Stimulated activated CD8-positive, alpha-beta memory T cell treated with anti-CD3 and anti-CD28 coated beads, Interleukin-7, amount 100 ng/mL, for 4 hours (primary cell): ENCODE results near the gene MITF.
"Not testable (repeated sequence)": the region's sequence is repeated elsewhere in the genome, so short reads cannot be mapped to it uniquely, and the experiment has no call there.

Source experiments
- DNase-seq, 2 donors: peaks; one replicate each; pipeline ENCODE4 v3.0.0-alpha.2; 2020; ENCODE audit warnings: low read depth in 2 of 2

The MITF gene

GRCh38 chr3:69872783-69873378 is 133.6 kb downstream of the MITF start:
- DNase-seq = no peak

DNA sequence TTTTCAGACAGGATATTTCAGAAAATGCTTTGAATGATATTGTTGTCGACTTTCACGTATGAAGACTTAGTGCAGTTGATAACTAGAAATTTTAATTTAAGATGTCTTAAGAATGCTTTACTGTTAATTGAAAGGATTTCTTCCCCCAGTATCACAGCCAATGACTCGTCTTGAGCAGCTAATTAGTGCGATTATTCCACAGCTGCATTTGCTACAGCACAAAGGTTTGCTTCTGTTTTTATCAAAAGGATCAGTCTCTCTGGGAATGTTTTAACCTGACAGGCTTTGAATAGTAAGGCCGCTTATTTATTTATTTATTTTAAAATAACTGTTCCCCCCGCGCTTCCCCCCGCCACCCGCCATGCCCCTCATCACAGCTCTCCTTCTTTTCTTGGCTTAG is 136.8 kb downstream of the MITF start:
- DNase-seq = no peak

DNA sequence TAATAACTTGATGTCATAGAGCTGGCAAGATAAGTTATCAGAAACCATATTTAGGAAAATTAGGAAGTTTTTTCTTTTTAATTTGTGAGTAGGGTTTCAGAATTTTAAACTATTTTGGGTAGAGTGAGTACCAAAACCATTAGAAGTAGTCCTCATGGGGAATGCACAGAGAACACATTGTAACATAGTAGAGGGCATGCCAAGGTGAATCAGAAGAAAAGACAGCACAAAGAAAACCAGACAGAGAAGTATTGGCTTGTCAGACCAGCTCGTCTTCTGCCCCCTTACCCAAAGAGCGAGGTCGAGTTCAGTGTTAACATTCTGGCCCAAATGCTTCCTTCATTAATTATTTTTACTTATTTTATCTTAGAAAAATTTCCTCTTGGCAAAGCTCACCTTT is 139.0 kb downstream of the MITF start:
- no peak for DNase-seq

GRCh38 chr3:69879051-69879450 is 139.8 kb downstream of the MITF start:
- no peak for DNase-seq

- DNase-seq = no peak
These were observed 140.9 kb downstream of the MITF start for GRCh38 chr3:69880069-69880640.

GRCh38 chr3:69881051-69881450 is 141.8 kb downstream of the MITF start:
- DNase-seq = no peak

GRCh38 chr3:69881756-69882428 is 142.6 kb downstream of the MITF start:
- DNase-seq = no peak

DNA sequence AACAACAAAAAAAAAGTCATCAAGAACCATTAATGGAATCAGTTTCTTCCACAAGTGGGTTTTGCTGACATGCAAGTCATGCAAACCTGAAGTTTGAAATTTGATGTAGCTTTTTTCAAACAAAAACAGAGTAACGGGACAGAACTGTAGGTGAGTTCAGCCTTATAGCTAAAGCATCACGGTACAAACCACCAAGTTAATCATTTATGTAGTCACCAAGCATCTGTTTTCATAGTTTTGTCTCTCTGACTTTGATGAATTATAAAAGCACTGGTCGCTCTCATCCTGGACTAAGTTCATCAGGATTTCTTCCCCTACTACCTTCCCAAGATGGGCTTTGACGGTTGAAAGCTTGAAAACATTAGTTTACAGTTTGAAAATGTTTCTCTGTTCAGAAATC is 143.3 kb downstream of the MITF start:
- DNase-seq = no peak

DNA sequence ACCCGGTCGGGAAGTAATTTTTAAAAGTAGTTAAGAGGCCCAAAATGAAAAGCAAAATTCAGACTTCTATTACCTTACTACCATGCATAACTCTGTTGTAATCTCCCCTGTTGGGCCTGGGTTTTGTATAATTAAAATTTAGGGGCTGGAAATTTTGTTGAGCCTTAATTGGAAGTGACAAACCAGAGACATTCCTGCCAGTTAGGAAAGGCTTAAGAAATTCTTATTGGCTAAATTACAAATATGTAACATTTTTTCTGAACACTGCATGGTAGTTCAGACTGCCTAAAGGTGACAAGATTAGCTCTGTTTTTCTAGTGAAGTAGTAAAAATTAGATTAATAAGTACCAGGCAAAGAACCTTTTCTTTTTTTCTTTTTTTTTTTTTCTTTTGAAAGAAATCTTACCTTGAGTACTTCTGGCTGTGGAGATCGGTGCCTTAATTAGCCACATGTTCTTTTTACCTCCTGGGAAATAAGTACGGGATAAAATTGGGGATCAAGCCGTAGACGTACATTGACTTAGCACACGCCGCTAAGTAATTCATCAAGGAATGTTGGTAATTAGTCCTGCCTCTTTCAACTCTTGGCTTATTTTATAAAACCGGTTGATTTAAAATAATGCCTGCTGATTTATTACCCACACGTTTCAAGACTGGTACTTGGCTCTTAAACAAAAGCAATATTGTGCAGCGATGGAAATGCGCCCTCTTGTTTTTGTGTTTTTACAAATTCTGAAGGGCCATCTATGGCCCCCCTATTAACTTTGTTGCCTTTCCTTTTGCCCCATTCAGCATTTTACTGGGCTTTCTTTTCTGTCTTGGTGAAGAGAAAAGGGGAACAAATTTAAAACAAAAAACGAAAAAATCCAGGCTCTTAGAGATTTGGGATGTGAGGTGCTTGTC is 149.0 kb downstream of the MITF start:
- no peak for DNase-seq

DNA sequence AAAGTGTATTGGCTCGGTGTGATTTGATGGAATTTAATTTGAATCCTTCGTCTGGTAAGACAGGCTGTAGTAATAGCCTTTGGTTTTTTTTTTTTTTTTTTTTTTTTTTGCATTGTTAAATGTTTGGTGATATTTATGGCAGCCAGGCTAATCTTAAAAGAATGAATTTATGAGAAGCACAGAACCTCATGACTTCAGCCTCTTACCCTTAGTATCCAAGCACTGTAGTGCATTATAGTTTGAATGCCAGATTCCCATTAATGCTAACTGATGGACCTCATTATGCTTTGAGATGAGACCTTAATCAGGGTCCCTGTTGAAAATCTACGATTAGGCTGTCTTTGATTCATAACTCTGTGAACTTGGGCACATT is 149.7 kb downstream of the MITF start:
- no peak for DNase-seq

GRCh38 chr3:69890084-69890483 is 150.8 kb downstream of the MITF start:
- DNase-seq = no peak

DNA sequence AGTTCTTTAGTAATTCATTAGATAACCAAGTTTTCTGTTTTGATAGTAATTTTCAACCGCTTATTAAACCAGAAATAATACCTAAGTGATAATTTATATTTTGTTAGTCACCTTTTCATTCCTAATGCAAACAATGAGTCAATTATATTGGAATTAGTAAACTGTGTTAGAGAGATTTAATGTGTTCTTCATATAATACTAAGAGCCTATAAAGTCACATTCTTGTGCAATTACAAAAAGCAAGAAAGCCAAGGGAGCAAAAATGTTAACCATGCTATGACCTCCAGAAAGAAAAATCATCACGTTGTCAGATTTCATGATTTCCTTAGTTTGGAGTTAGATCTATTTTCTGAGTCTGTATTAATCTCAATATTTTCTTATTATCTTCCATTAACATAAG is 151.4 kb downstream of the MITF start:
- DNase-seq = no peak

DNA sequence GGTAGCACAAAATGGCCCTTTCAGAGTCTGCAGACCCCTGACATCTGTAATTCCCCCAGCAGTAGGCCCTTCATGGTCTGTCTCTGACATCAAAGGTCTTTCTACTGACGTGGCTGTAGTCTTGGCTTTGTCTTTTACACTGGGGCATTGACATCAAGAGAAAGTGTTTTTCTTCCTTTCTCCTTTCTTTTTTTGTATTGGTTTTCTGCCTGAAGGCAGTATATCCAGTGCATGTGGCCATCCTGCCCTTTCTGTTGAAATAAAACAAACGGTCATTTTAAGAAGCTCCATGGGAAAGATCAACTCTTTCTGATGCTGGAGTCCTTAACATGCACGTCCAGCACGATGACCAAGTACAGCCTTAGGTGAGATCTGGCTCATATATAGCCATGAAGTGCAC is 153.4 kb downstream of the MITF start:
- DNase-seq = no peak

GRCh38 chr3:69893274-69893673 is 154.0 kb downstream of the MITF start:
- DNase-seq = no peak

GRCh38 chr3:69896095-69896494 is 156.8 kb downstream of the MITF start:
- no peak for DNase-seq

DNA sequence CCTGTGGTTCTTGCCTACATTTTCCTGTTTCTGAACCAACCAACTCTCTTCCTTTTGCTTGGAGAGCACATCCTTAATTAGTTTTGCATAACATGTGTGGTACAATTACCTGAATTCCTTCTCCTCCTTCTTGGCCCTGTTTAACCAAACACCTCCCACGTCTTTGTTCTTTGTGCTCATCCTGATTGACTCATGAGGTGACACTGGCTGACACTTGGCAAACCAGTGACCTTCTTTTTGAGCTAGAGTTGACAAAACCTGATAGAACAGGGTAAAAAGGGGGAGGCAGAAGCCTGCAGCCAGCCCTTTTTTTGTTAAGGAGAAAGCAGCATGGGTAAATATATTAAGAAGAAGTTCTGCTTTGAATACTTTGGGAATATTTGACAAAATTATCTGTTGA is 161.1 kb downstream of the MITF start:
- DNase-seq = no peak

DNA sequence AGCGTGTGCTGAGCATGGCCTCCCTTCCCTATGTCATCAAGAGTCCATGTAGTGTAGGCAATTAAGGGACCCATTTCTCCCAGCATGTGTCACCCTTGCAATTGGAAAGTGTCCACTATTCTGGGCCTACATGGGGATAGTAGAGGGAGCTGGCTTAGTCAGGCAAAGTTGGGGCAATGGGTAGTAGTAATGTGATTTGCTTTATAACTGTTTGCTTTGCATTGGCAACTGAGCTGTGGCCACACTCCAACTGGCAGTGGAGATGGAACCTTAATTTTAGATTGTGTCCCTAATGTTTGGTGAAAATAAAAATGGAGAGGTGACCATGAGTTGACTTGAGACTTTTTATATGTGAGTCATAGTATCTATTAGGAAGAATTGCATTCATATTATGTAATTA is 162.5 kb downstream of the MITF start:
- no peak for DNase-seq

- no peak for DNase-seq
These were observed 163.1 kb downstream of the MITF start for GRCh38 chr3:69902386-69902785.

GRCh38 chr3:69906351-69906966 is 167.2 kb downstream of the MITF start:
- no peak for DNase-seq

- no peak for DNase-seq
These were observed 168.3 kb downstream of the MITF start for GRCh38 chr3:69907554-69907953.

GRCh38 chr3:69909859-69910258 is 170.6 kb downstream of the MITF start:
- DNase-seq = not testable (repeated sequence)

GRCh38 chr3:69913422-69913821 is 174.2 kb downstream of the MITF start:
- no peak for DNase-seq
